MG63 (cell line): ENCODE results near the gene TOB1. TPM values are rescaled to one million over a fixed set of nuclear protein-coding genes. Genes with fewer than 3 reads are reported as not detected.

Experiments used
- total RNA-seq: library from RNA; depleted of rRNA; stranded (reverse); fragments of >200 nt; shearing (Covaris generic); gene quantifications from 2 replicates; pipeline ENCODE4 v1.2.3, GENCODE V29; 2014; ENCODE audit warnings: low replicate concordance; rRNA removed

TOB1 gene
- total RNA-seq, 1 experiment from 2014 or later = 16.0 TPM

Other genes starting within 250 kb of the TOB1 start
- gene ABCC3, start 231.5 kb downstream of the TOB1 start, total RNA-seq = 0.17 and 2.0 TPM in 2 replicates
- 34.8 and 42.5 TPM in 2 replicates for gene ANKRD40, start 158.4 kb downstream of the TOB1 start, total RNA-seq
- 18.1 and 136 TPM in 2 replicates for gene LUC7L3, start 146.8 kb downstream of the TOB1 start, total RNA-seq
- not detected in 2 replicates for gene ANKRD40CL, start 98.8 kb downstream of the TOB1 start, total RNA-seq
- not detected in 2 replicates for gene WFIKKN2, start 30.8 kb downstream of the TOB1 start, total RNA-seq